Measurements from ENCODE around the gene PODNL1.

Gene PODNL1

GRCh38 chr19:13956365-13956744 is 18.1 kb upstream of the PODNL1 start:
- DNase-seq = no peak

GRCh38 chr19:13955662-13956364 is 17.6 kb upstream of the PODNL1 start:
- DNase-seq = no peak

GRCh38 chr19:13954185-13954584 is 16.0 kb upstream of the PODNL1 start:
- no peak for DNase-seq

- peak; percentile 3 for DNase-seq
Observed at GRCh38 chr19:13952931-13953531, 14.8 kb upstream of the PODNL1 start.

GRCh38 chr19:13952154-13952930 is 14.1 kb upstream of the PODNL1 start, which contains the start of gene DCAF15:
TSS of gene DCAF15 (plus strand) at chr19:13952509. CDS start at chr19:13952513, 4 bp downstream.
- peak; percentile 97 for DNase-seq

- peak; percentile 79 for DNase-seq
Observed at GRCh38 chr19:13951799-13952153, 13.6 kb upstream of the PODNL1 start.

GRCh38 chr19:13951043-13951442 is 12.8 kb upstream of the PODNL1 start:
- no peak for DNase-seq

GRCh38 chr19:13946414-13946813 is 8.2 kb upstream of the PODNL1 start:
- DNase-seq = no peak

- no peak for DNase-seq
Observed at GRCh38 chr19:13942023-13942684, 3.9 kb upstream of the PODNL1 start.

GRCh38 chr19:13937479-13938300 is 527 bp downstream of the PODNL1 start:
- no peak for DNase-seq

GRCh38 chr19:13935765-13936510 is 2.3 kb downstream of the PODNL1 start:
- DNase-seq = no peak

- DNase-seq = no peak
Observed at GRCh38 chr19:13934785-13935109, 3.5 kb downstream of the PODNL1 start.

GRCh38 chr19:13932911-13933393 is 5.3 kb downstream of the PODNL1 start:
- DNase-seq = no peak

GRCh38 chr19:13932149-13932637 is 6.0 kb downstream of the PODNL1 start:
- DNase-seq = no peak

- no peak for DNase-seq
Observed at GRCh38 chr19:13931391-13932148, 6.6 kb downstream of the PODNL1 start.

GRCh38 chr19:13930402-13930801 is 7.8 kb downstream of the PODNL1 start:
- no peak for DNase-seq

- no peak for DNase-seq
Observed at GRCh38 chr19:13929956-13930355, 8.3 kb downstream of the PODNL1 start.

GRCh38 chr19:13929340-13929739 is 8.9 kb downstream of the PODNL1 start:
- DNase-seq = no peak

- DNase-seq = no peak
Observed at GRCh38 chr19:13926715-13927114, 11.5 kb downstream of the PODNL1 start.

GRCh38 chr19:13926010-13926409 is 12.2 kb downstream of the PODNL1 start:
- DNase-seq = no peak
